ENCODE data around the gene FBP1. TPM values are rescaled to one million over a fixed set of nuclear protein-coding genes. Genes with fewer than 3 reads are reported as not detected.

FBP1 gene
- total and polyA plus RNA-seq, 10 of the 15 experiments (the other 5 are each of a cell fraction or from before 2014, with no cell fraction given): 0.11 to 0.38 (median 0.15) TPM; not detected in 7

DNA sequence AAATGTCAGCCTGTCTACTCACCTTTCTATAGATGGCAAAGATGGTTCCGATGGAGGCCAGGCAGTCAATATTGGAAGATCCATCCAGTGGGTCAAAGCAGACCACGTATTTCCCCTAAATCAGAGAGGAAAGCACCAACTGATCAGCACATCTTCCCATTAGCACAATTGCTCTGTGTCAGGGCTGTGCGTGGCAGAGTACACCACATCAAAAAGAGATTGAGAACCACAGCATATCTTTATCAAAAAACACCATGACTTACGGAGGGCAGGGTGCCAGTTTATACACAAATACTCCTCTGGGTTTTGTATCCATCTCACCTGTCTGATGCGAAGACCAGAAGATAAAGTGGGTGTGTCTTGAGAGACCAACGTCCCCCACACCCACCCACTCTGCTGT, 54.8 kb downstream of the FBP1 start (continued):
- no peak for TF ChIP-seq MYC (IDR thresholded peaks at IDR 0.05; ENCODE audit: insufficient read depth, insufficient read length, insufficient replicate concordance, low read length, severe bottlenecking)
- TF ChIP-seq SMAD1 (IDR thresholded peaks at IDR 0.05; ENCODE audit: low read depth, partially characterized antibody): no peak

DNA sequence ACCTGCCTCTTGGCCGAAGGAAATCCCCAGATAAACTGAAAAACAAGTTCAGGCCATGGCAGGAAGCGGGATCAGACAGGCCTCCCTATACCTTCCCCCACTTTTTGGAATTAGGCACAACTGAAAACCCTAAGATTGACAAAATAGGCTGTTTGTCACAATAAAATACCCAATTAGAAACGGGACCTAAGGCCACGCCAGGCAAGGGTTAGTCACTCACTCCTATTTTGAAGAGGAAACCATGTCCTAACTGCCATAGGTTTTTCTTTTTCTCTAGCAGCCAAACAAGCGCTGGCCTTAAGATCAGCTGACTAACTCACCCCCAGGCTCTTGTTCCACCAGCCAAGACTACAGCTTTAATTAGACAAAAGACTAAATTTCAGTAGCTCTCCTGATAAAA, 57.6 kb downstream of the FBP1 start:
- RAD21 ChIA-PET (ENCODE audit: unreplicated experiment): no interaction called here
- in situ Hi-C loops (cut with MboI): no loop called here
- ATAC-seq: no peak
- Histone ChIP-seq H3K36me3 (ENCODE audit: control insufficient read depth in 2 of 2, insufficient read depth in 2 of 2, low read length in 1 of 2) (no peaks in the 10 kb centered on the region), H3K9me3 (replicated peaks; ENCODE audit: control insufficient read depth, insufficient read depth, low read length) (no peaks in the 10 kb centered on the region), H3K4me3 (no peak overlapping the region), H3K4me2 (ENCODE audit: control insufficient read depth, insufficient read depth) (no peak overlapping the region), H2AFZ (ENCODE audit: control insufficient read depth, low read depth, low read length) (no peak overlapping the region), H3K9ac (ENCODE audit: control insufficient read depth, insufficient read depth, low read length) (no peak overlapping the region), H3K79me2 (ENCODE audit: control insufficient read depth, insufficient read depth, low read length) (no peaks in the 10 kb centered on the region), H3K27ac (ENCODE audit: control insufficient read depth, insufficient read depth) (no peak overlapping the region), H3K4me1 (ENCODE audit: control insufficient read depth, insufficient read depth, low read length) (peaks cover 3% of the 10 kb centered on the region; the same call in 1 of the 2 replicates), H3K27me3 (replicated peaks in 1 of 2; ENCODE audit: control insufficient read depth in 2 of 2, insufficient read depth in 2 of 2, low read length in 1 of 2) (no peaks in the 10 kb centered on the region), H4K20me1 (ENCODE audit: control insufficient read depth, insufficient read depth) (no peaks in the 10 kb centered on the region)
- no peak for TF ChIP-seq NR2C1 (IDR thresholded peaks at IDR 0.05)
- TF ChIP-seq MTA2 (IDR thresholded peaks at IDR 0.05; ENCODE audit: low read depth): no peak
- TF ChIP-seq ZSCAN29 (IDR thresholded peaks at IDR 0.05): no peak
- no peak for TF ChIP-seq CREB1 (IDR thresholded peaks at IDR 0.05; ENCODE audit: low read depth)
- no peak for TF ChIP-seq KLF5 (IDR thresholded peaks at IDR 0.05; ENCODE audit: partially characterized antibody)
- no peak for TF ChIP-seq SUZ12 (IDR thresholded peaks at IDR 0.05; ENCODE audit: unreplicated experiment)
- no peak for TF ChIP-seq PAX5 (IDR thresholded peaks at IDR 0.05; ENCODE audit: borderline replicate concordance, low read depth, low read length)
- intact Hi-C loops (cut with micrococcal nuclease; ENCODE audit: unreplicated experiment): no loop called here
- DNase-seq (ENCODE audit: low read depth, low spot score): no peak
- BruUV-seq (replicated peaks): no TSS peak
- POLR2A ChIA-PET: no interaction called here
- SMC1A ChIA-PET (ENCODE audit: uncharacterized antibody, unreplicated experiment): interaction anchor here (1.0 to 1.6 kb wide), 2 partner anchors 10 to 19 kb away, joined by 3 to 6 read pairs; no protein-coding TSS in a partner anchor
- no peak for FAIRE-seq
- CTCF ChIA-PET: interaction anchor here (0.9 to 1.0 kb wide), 2 partner anchors 18 to 27 kb away, joined by 3 to 4 read pairs; partner anchors contain the start of gene PCAT7
- WGBS (ENCODE audit: insufficient coverage, insufficient replicate concordance, low lambda C conversion rate, missing lambda C conversion rate): 33% methylated on average over 5 of the region's 5 CpGs

Measured in GM12878 (cell line).